H1 (cell line): ENCODE measurements around the gene GLRX. TPM values are rescaled to one million over a fixed set of nuclear protein-coding genes. Genes with fewer than 3 reads are reported as not detected.

Experiments used
- CTCF ChIA-PET: fragments of 300-600 bp; sonication (Branson Sonifier 250); formaldehyde crosslinking; loops from one replicate; lab custom pipeline; 2021; ENCODE audit not compliant: partially characterized antibody; lab: Charles Lee
- POLR2A ChIA-PET: fragments of 300-600 bp; sonication (Branson Sonifier 250); formaldehyde crosslinking; loops from one replicate; lab custom pipeline; 2021; ENCODE audit warnings: inconsistent platforms; ENCODE audit not compliant: partially characterized antibody; lab: Charles Lee
- DNase-seq, 2 experiments: peaks; one replicate each; pipeline versions ENCODE4 v3.0.0 to v3.0.0-alpha.2; 2010 to 2022; ENCODE audit warnings: low spot score in 2 of 2, low read depth in 1 of 2, mixed read lengths in 1 of 2
- FAIRE-seq: peaks from 2 replicates; lab custom pipeline; 2011; peaks lifted over from hg19 to GRCh38; lab: Jason Lieb, UNC
- H2AFZ ChIP-seq: 2 replicates; pipeline ENCODE4 v1.8.1; 2012; ENCODE audit warnings: low read length, inconsistent platforms
- H2AK5ac ChIP-seq: 2 replicates; pipeline ENCODE4 v1.6.1; 2013; ENCODE audit warnings: low read depth, low read length
- H2BK120ac ChIP-seq: replicated peaks from 2 replicates; pipeline ENCODE3; 2013; ENCODE audit warnings: low read depth, low read length, inconsistent platforms
- H2BK12ac ChIP-seq: 2 replicates; pipeline ENCODE4 v1.6.1; 2013; ENCODE audit warnings: low read depth, low read length
- H2BK15ac ChIP-seq: 2 replicates; pipeline ENCODE4 v1.6.1; 2013; ENCODE audit warnings: low read length
- H2BK20ac ChIP-seq: 2 replicates; pipeline ENCODE4 v1.6.1; 2013; ENCODE audit warnings: low read length
- H2BK5ac ChIP-seq: 2 replicates; pipeline ENCODE4 v1.6.1; 2013; ENCODE audit warnings: low read depth, low read length
- H3K14ac ChIP-seq: 2 replicates; pipeline ENCODE4 v1.6.1; 2013; ENCODE audit warnings: inconsistent platforms; ENCODE audit not compliant: insufficient read length
- H3K18ac ChIP-seq: 2 replicates; pipeline ENCODE4 v1.6.1; 2013; ENCODE audit warnings: low read length; ENCODE audit errors: extremely low read depth
- H3K23ac ChIP-seq: 2 replicates; pipeline ENCODE4 v1.6.1; 2013; ENCODE audit warnings: inconsistent platforms; ENCODE audit not compliant: insufficient read length
- H3K23me2 ChIP-seq: 2 replicates; pipeline ENCODE4 v1.6.1; 2013; ENCODE audit warnings: low read depth, low read length
- H3K27ac ChIP-seq: 2 replicates; pipeline ENCODE4 v1.6.1; 2011; ENCODE audit warnings: low read depth, low read length, inconsistent platforms
- H3K27me3 ChIP-seq, 4 experiments: replicated peaks in 1 of 4; 1 replicate in 1 of 4; 2 replicates in 3 of 4; pipeline versions ENCODE4 v1.6.1 to v1.8.1; 2011 to 2013; ENCODE audit warnings: low read length in 3 of 4, mild to moderate bottlenecking in 3 of 4, inconsistent platforms in 2 of 4, mixed read lengths in 2 of 4, moderate library complexity in 1 of 4; ENCODE audit not compliant: control insufficient read depth in 3 of 4, insufficient read depth in 3 of 4; ENCODE audit errors: extremely low read depth in 1 of 4
- H3K36me3 ChIP-seq, 4 experiments: 2 replicates each; pipeline versions ENCODE4 v1.6.1 to v1.8.1; 2011 to 2013; ENCODE audit warnings: mild to moderate bottlenecking in 4 of 4, low read length in 3 of 4, moderate library complexity in 2 of 4, control low read depth in 1 of 4, inconsistent platforms in 1 of 4; ENCODE audit not compliant: insufficient read depth in 4 of 4, control insufficient read depth in 2 of 4
- H3K4ac ChIP-seq: replicated peaks from 2 replicates; pipeline ENCODE3; 2013; ENCODE audit warnings: low read length, low read depth, mixed read lengths, inconsistent platforms; ENCODE audit not compliant: insufficient read length
- H3K4me1 ChIP-seq, 4 experiments: replicated peaks in 1 of 4; 1 replicate in 1 of 4; 2 replicates in 3 of 4; pipeline versions ENCODE4 v1.6.1 to v1.8.1; 2011 to 2013; ENCODE audit warnings: low read length in 3 of 4, inconsistent platforms in 2 of 4, mixed read lengths in 1 of 4; ENCODE audit not compliant: insufficient read depth in 4 of 4, control insufficient read depth in 3 of 4
- H3K4me2 ChIP-seq, 2 experiments: 2 replicates each; pipeline versions ENCODE4 v1.6.1 to v1.8.1; 2011 to 2013; ENCODE audit warnings: low read depth in 2 of 2, low read length in 2 of 2, control low read depth in 1 of 2, inconsistent platforms in 1 of 2, mild to moderate bottlenecking in 1 of 2; ENCODE audit not compliant: insufficient read depth in 1 of 2
- H3K4me3 ChIP-seq, 4 experiments: fragments of 200-600, 300-600 bp in 1 of 4; sonication (generic), shearing (Covaris generic), sonication (Bioruptor Twin) in 1 of 4; 2 replicates each; pipeline versions ENCODE4 v1.5.1 to v1.8.1; 2011 to 2016; ENCODE audit warnings: low read length in 4 of 4, low read depth in 3 of 4, control low read depth in 2 of 4, inconsistent platforms in 2 of 4, mild to moderate bottlenecking in 2 of 4, mixed read lengths in 1 of 4, moderate library complexity in 1 of 4; ENCODE audit not compliant: insufficient read depth in 2 of 4; ENCODE audit errors: extremely low read depth in 1 of 4
- H3K56ac ChIP-seq: replicated peaks from 2 replicates; pipeline ENCODE3; 2013; ENCODE audit warnings: low read depth, mild to moderate bottlenecking, mixed read lengths, low read length, inconsistent platforms; ENCODE audit not compliant: insufficient read length
- H3K79me1 ChIP-seq: 2 replicates; pipeline ENCODE4 v1.6.1; 2013; ENCODE audit warnings: low read depth, low read length, control low read depth
- H3K79me2 ChIP-seq, 2 experiments: 2 replicates each; pipeline versions ENCODE4 v1.6.1 to v1.8.1; 2012 to 2013; ENCODE audit warnings: low read length in 2 of 2, mild to moderate bottlenecking in 2 of 2, inconsistent platforms in 1 of 2; ENCODE audit not compliant: insufficient read depth in 2 of 2, control insufficient read depth in 1 of 2
- H3K9ac ChIP-seq, 4 experiments: replicated peaks in 1 of 4; 1 replicate in 1 of 4; 2 replicates in 3 of 4; pipeline versions ENCODE4 v1.6.1 to v1.8.1; 2011 to 2013; ENCODE audit warnings: low read depth in 3 of 4, low read length in 3 of 4, control low read depth in 2 of 4, mild to moderate bottlenecking in 2 of 4, moderate library complexity in 2 of 4, inconsistent platforms in 1 of 4; ENCODE audit errors: extremely low read depth in 1 of 4
- H3K9me3 ChIP-seq, 2 experiments: 2 replicates each; pipeline versions ENCODE4 v1.6.1 to v1.8.1; 2012 to 2013; ENCODE audit warnings: mild to moderate bottlenecking in 2 of 2, moderate library complexity in 2 of 2, control low read depth in 1 of 2, inconsistent platforms in 1 of 2, low read depth in 1 of 2, low read length in 1 of 2, mixed read lengths in 1 of 2; ENCODE audit not compliant: insufficient read depth in 2 of 2
- H4K20me1 ChIP-seq, 2 experiments: replicated peaks in 1 of 2; 2 replicates each; pipeline versions ENCODE3 to v1.8.1; 2011 to 2013; ENCODE audit warnings: inconsistent platforms in 2 of 2, low read length in 2 of 2, mild to moderate bottlenecking in 1 of 2; ENCODE audit not compliant: insufficient read depth in 2 of 2, control insufficient read depth in 1 of 2
- H4K5ac ChIP-seq: 2 replicates; pipeline ENCODE4 v1.6.1; 2013; ENCODE audit warnings: low read length, low read depth, mixed read lengths, inconsistent platforms; ENCODE audit not compliant: insufficient read length
- H4K8ac ChIP-seq: 2 replicates; pipeline ENCODE4 v1.8.0; 2013; ENCODE audit warnings: mild to moderate bottlenecking, moderate library complexity, low read length, inconsistent platforms; ENCODE audit not compliant: insufficient read depth; ENCODE audit errors: extremely low read depth
- H4K91ac ChIP-seq: replicated peaks from 2 replicates; pipeline ENCODE3; 2013; ENCODE audit warnings: low read length, mixed read lengths, inconsistent platforms; ENCODE audit not compliant: insufficient read length
- ATF3 ChIP-seq: IDR thresholded peaks from 2 replicates; pipeline ENCODE4 v1.6.1; 2011; ENCODE audit warnings: low read depth, mild to moderate bottlenecking, low read length; ENCODE audit not compliant: insufficient read depth
- BCL11A ChIP-seq, 2 experiments: IDR thresholded peaks; one replicate each; pipeline ENCODE4 v1.6.1; 2011; ENCODE audit warnings: low read depth in 2 of 2, low read length in 2 of 2, mild to moderate bottlenecking in 2 of 2
- E2F6 ChIP-seq: IDR thresholded peaks from 2 replicates; pipeline ENCODE4 v1.6.1; 2012; ENCODE audit warnings: inconsistent platforms
- EZH2 ChIP-seq: fragments of 200-600 bp; sonication (generic); IDR thresholded peaks from 2 replicates; pipeline ENCODE4 v1.7.1; 2012; ENCODE audit warnings: low read depth, mild to moderate bottlenecking, moderate library complexity, low read length, inconsistent platforms; ENCODE audit not compliant: severe bottlenecking
- HDAC2 ChIP-seq, 2 experiments: fragments of 300-600 bp in 1 of 2; sonication (generic) in 1 of 2; IDR thresholded peaks; 2 replicates each; pipeline ENCODE4 v1.6.1; 2011 to 2012; ENCODE audit warnings: low read depth in 2 of 2, low read length in 2 of 2, mild to moderate bottlenecking in 2 of 2, moderate library complexity in 2 of 2, borderline replicate concordance in 1 of 2, inconsistent platforms in 1 of 2
- MAFK ChIP-seq: IDR thresholded peaks from 2 replicates; pipeline ENCODE4 v1.6.1; 2012; ENCODE audit warnings: low read depth, mild to moderate bottlenecking, improper control_type of control experiment, low read length
- POLR2AphosphoS5 ChIP-seq: IDR thresholded peaks from 2 replicates; pipeline ENCODE4 v1.6.1; 2011; ENCODE audit warnings: low read depth, low read length
- RBBP5 ChIP-seq: IDR thresholded peaks from 2 replicates; pipeline ENCODE4 v1.7.1; 2012; ENCODE audit warnings: low read depth, mild to moderate bottlenecking, inconsistent platforms, low read length, moderate library complexity, borderline replicate concordance
- SAP30 ChIP-seq: fragments of 300-600 bp; sonication (generic); IDR thresholded peaks from 2 replicates; pipeline ENCODE4 v1.7.1; 2012; ENCODE audit warnings: low read length, moderate library complexity, mild to moderate bottlenecking, inconsistent platforms; ENCODE audit not compliant: insufficient read depth, insufficient replicate concordance
- SIRT6 ChIP-seq: IDR thresholded peaks from one replicate; pipeline ENCODE4 v1.7.1; 2012; ENCODE audit warnings: low read length, inconsistent platforms
- SP1 ChIP-seq: IDR thresholded peaks from 2 replicates; pipeline ENCODE4 v1.6.1; 2011; ENCODE audit warnings: low read depth, low read length
- SP2 ChIP-seq: IDR thresholded peaks from 2 replicates; pipeline ENCODE4 v1.6.1; 2012; ENCODE audit warnings: mild to moderate bottlenecking, low read length, inconsistent platforms
- TAF7 ChIP-seq: optimal IDR thresholded peaks from 2 replicates; pipeline ENCODE3; 2011; ENCODE audit warnings: low read depth, mild to moderate bottlenecking, inconsistent platforms, low read length, moderate library complexity, borderline replicate concordance
- WGBS, 2 experiments: shearing (Covaris generic) in 1 of 2; methylation state at CpG; one replicate each; pipeline versions ENCODE4 v1.1.6 to v1.1.7; 2013 to 2015; ENCODE audit warnings: low lambda C conversion rate in 2 of 2, mixed read lengths in 2 of 2, inconsistent platforms in 1 of 2, low coverage in 1 of 2, missing lambda C conversion rate in 1 of 2; ENCODE audit not compliant: insufficient replicate concordance in 2 of 2, insufficient coverage in 1 of 2, insufficient read length in 1 of 2; ENCODE audit errors: extremely low coverage in 1 of 2, missing lambda C conversion rate in 1 of 2; 5-methylcytosine and 5-hydroxymethylcytosine counted together
- polyA plus RNA-seq, 7 experiments: library from polyadenylated mRNA; depleted of rRNA in 3 of 7; stranded (reverse) in 5 of 7; unstranded in 2 of 7; fragments of >200 nt in 5 of 7; fragments of 200-250 nt in 2 of 7; gene quantifications; 1 replicate in 5 of 7; 2 replicates in 1 of 7; 4 replicates in 1 of 7; pipeline versions ENCODE4 v1.2.1 to v1.2.3, GENCODE V29; 2011 to 2013; ENCODE audit warnings: missing spikeins in 2 of 7, mixed read lengths in 2 of 7
- total RNA-seq: library from RNA; stranded (reverse); fragmentation: NEBNext Ultra II Directional; extraction: Animal tissue kit (Norgen Biotek cat#: 25700); gene quantifications from 2 replicates; pipeline ENCODE4 v1.2.1, GENCODE V29; 2021

GLRX gene
- total and polyA plus RNA-seq, 2 of the 8 experiments (the other 6 are each of a cell fraction or from before 2014, with no cell fraction given) = 22.9 to 31.2 TPM

GRCh38 chr5:95783661-95784060, 38.9 kb downstream of the GLRX start:
- Histone ChIP-seq H3K56ac (no peak overlapping the region), H3K4ac (no peak overlapping the region), H3K4me3 (no peak overlapping the region), H3K4me2 (no peak overlapping the region), H2AK5ac (no peak overlapping the region), H3K18ac (no peak overlapping the region), H3K36me3 (no peaks in the 10 kb centered on the region), H3K23me2 (no peaks in the 10 kb centered on the region), H2AFZ (no peak overlapping the region), H4K8ac (no peak overlapping the region), H3K79me1 (no peaks in the 10 kb centered on the region), H4K20me1 (no peaks in the 10 kb centered on the region), H2BK5ac (no peak overlapping the region), H3K14ac (no peak overlapping the region), H2BK120ac (no peak overlapping the region), H3K9ac (no peak overlapping the region), H4K5ac (no peak overlapping the region), H3K4me1 (no peaks in the 10 kb centered on the region), H2BK15ac (no peak overlapping the region), H3K27ac (no peak overlapping the region), H3K79me2 (no peaks in the 10 kb centered on the region), H2BK12ac (no peak overlapping the region), H3K23ac (no peak overlapping the region), H3K9me3 (no peaks in the 10 kb centered on the region), H2BK20ac (no peak overlapping the region), H4K91ac (no peak overlapping the region), H3K27me3 (peaks cover 0 to 1% (median 0%) of the 10 kb centered on the region in 4 experiments; a peak in 1 of 7 replicates)
- POLR2A ChIA-PET = no interaction called here
- DNase-seq = no peak
- CTCF ChIA-PET = interaction anchor here (0.9 to 3.8 kb wide), 8 partner anchors 8 to 76 kb away, joined by 3 to 29 read pairs (median 4); no protein-coding TSS in a partner anchor
- FAIRE-seq = no peak
- 91% methylated on average over 3 of the region's 3 CpGs; no CpG with 5 or more reads in 1 of the 2 experiments for WGBS, 2 experiments
- TF ChIP-seq SP1 (no peak), BCL11A (IDR thresholded peaks at IDR 0.05; ENCODE audit: low read depth in 2 of 2, low read length in 2 of 2) (no peak), ATF3 (no peak), POLR2AphosphoS5 (no peak), HDAC2 (IDR thresholded peaks at IDR 0.05; ENCODE audit: borderline replicate concordance in 1 of 2, low read depth in 2 of 2, low read length in 2 of 2) (no peak), TAF7 (no peak), SAP30 (no peak), RBBP5 (no peak), SP2 (no peak), SIRT6 (no peak), MAFK (no peak), E2F6 (no peak), EZH2 (no peak)
